Kidney glomerular epithelial cell (primary cell): Measurements from ENCODE around the gene LRMDA.

ENCODE experiments used
- DNase-seq: peaks from one replicate; lab custom pipeline; 2025; lab: John Stamatoyannopoulos, UW

LRMDA gene

DNA sequence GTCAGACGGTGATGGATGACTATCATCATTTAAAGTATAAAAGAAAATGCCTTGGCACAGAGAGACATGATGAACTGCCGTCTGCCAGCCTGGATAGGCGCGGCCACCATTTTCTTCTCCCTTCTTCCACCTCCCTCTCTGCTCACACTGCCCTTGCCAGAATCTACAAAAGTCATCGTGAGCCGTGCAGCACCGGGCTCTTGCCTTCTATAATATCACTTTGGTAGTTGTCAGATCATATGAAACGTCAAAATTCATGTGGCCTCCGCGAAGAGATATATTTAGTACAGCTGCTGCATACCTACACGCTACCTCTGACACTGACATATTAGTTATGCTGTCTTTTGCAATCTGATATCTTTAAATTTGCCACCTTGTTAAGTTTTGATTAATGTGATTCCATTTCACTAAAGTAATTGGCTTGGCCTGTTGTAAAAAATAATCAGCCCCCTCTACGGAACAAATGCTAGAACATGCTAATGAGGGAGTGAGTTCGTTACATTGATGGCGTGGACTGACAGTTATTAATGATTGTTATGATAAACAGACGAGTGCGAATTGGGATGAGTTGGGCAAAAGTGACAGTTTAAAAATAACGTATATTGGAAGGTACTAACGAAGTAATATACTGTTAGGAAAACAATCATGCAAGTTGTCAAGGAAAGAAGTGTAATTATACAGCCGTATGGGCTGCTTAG is 214.9 kb downstream of the LRMDA start:
- DNase-seq = no peak

DNA sequence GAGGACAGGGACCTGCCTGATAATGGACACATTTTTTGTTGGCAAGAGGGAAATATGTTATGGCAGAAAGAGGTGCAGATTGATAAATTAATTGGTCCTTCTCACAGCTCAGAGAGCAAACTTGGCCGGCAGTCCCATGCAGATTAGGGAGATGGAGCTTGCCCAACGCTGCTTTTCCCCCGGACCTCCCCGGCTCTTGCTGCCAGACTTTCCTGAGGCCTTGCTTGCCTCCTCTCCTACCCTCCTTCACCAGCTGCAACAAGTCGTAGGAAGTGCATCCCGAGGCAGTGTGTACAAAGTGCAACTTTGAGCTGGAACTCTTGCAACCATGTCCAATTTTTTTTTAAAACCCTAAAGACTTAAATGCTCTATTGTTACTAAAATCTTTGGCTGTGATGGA is 215.5 kb downstream of the LRMDA start:
- no peak for DNase-seq

DNA sequence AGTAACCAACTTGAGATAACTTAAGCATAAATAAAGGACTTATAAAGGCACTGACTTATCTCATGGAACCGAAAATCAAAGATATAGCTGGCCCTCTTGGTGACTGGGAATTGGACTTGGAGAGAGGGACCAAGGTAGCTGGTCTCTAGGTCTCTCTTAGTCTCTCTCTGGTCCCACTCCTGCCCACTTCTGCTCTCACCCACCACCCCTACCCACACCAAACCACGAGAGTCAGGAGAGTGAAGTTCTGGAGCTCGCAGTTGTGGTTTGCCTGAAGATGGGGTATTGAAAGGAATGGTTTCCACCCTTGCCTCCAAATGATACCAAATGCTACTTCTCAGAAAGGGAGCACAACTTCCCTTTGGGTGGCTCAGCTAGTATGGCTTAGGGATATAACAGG is 216.3 kb downstream of the LRMDA start:
- no peak for DNase-seq

DNA sequence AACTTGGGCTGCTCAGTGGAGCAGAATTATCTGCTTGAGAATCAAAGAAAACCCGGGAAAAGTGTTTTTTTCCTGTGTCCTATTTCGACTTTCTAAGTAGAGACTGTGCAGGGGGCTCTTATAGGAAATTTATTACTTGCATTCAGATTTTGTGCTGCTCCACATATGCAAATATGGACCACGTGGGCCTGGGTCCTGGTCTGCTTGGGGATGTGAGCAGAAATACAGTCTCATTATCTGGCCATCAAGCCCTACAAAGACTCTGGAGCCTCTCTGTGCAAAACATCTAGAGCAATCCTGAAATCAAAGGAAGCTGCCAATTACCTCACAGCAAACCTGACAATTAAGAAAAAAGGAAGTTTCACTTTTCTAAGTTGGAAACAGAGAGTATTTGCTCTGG is 216.9 kb downstream of the LRMDA start:
- no peak for DNase-seq

DNA sequence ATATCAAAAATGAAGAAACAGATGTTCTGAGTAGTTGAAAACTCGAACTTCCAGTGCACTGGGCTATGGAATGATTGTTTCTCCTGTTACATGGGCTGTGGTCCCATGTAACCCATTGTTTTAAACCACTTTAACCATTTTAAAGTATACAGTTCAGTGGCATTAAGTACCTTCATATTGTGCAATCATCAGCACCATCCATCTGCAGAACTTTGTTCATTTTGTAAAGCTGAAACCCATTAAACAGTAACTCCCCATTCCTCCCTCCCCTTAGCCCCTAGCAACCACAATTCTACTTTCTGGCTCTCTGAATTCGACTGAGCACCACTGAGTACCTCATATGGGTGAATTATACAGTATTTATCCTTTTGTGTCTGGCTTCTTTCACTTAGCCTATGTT is 217.4 kb downstream of the LRMDA start:
- DNase-seq = no peak

DNA sequence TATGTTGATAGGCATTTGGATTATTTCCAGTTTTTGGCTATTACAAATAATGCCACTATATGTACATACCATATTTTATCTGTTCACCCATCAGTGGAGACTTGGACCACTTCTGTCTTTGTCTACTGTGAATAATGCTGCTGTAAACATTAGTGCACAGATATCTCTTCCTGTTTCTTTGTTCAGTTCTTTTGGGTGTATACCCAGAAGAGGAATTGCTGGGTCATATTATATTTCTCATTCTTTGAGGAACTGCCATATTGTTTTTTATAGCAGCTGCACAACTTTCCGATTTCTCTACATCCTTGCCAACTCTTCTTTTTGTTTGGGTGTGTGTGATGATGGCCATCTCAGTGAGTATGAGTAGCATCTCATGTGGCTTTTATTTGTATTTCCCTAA is 218.0 kb downstream of the LRMDA start:
- DNase-seq = no peak

DNA sequence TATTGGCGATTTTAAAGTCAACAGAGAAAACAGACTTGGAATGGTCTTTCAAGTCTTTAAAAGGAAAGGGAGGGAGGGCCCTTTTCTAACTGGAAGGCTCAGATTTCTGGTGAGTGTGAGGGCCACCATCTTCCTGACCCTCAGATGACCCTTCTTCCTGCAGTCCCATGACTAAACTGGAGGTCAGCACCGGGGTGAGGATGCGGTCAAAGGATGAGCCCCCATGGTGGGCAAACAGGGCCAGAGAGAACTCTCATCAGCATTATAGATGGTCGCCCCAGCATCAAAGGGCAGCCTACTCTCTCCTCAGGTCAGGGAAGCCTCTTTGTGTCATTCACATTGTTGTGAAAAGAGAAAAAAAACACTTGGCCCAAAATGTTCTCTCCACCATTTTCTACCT is 219.2 kb downstream of the LRMDA start:
- no peak for DNase-seq

DNA sequence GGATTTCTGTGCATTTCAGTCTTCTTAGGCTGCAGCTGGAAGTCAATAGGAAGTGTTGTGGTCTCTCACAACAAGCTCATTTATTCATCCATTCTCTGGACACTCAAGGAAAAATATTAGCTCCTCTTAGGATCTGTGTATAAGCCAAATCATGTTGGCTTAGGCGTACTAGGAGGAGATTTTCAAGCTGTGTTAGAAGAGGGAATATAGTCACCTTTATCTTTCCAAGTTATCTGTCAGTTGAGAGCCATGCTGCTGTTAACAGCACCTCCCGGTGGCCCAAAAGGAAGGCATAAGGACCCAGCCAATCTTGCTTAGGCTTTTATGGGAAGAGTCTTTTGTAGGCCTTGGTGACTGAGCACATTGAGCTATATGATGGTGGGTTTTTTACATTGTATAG is 220.0 kb downstream of the LRMDA start:
- DNase-seq = no peak

DNA sequence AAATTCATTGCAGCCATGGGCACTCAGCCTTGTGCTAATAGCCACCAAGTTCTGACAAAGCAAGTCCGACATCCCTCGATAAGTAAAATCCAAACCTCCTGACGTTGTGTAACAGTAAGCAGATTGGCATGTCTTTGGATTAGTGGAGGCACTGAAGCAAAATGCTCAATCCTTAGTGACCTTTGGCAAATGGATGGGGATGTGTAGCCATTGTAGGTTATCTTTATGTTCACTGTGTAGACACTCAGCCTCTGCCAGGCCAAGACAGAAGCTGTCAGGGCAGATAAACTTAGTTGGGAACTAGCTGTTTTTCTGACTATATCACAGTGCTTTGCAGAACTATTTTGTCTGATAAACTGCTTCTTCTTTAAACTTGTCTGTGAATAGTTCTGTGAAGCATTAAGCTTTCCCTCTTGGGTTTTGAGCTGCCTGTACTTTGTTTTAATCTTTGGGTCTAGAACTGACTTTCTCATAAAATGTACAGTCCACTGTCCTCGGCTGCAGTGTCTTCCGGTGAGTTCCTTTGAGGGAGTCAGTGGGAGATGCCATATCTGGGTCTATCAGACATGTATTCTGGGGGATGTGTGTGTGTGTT is 220.8 kb downstream of the LRMDA start:
- DNase-seq = no peak

DNA sequence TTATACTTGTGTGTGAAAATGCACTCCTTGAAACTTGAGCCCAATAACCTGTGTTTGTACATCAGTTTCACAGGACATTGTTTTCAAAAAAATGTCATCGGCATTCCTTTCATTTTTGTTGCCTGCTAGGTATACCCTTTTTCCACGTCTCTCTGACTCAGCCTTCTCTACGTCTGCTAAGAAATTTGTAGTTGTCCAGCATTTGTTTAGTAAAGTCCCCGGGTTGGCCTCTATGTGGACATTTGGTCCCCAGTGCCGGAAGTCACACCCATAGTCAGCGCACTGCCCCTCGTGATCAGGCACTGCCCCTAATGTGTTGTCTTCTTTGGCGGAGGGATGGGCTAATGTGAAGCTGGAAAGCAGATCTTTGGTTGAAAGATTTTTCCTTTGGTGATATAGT is 222.3 kb downstream of the LRMDA start:
- peak; percentile 41 for DNase-seq

DNA sequence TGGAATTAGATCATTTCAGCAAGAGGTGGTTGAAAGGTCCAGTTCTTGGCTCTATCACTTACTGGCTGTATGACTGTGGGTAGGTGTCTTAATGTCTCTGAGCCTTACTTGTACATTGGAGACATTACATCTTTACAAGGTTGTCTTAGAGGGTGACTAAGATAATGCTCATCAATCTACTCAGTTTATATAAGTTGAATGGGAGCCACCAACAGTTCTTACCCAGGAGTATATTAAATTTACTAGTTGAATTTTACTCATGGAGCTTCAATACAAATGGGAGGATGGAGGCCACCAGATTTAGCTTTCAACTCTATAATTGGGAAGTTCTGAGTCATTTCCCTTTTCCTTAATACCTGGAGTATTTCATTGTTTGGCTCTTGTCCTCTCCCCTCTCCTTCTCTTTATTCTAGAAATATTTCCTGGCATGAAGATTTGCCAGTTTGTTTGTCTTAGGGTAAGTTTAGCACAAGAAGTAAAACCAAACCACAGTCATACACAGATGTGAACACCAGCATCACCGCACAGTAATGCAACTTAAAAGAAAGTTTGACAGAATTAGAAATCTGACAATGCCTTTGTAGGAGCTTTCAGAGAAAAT is 222.8 kb downstream of the LRMDA start:
- no peak for DNase-seq

DNA sequence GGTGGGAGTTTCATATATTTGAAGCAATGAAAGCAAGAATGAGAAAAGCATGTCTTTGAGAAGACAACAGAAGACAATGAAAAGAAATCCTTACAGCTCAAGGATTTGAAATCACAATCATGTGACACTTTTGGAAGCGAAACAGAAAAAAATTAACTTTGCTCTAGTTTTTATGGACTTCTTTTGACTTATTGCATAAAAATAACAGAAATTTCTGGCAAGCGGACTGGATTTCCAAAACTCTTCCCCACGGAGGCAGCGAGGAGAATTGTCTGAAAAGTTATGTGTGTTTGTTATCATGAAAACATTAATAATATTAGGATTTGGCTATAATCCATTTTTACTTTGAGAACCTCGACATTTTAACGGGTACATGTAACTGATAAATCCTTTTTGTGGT is 223.3 kb downstream of the LRMDA start:
- no peak for DNase-seq

DNA sequence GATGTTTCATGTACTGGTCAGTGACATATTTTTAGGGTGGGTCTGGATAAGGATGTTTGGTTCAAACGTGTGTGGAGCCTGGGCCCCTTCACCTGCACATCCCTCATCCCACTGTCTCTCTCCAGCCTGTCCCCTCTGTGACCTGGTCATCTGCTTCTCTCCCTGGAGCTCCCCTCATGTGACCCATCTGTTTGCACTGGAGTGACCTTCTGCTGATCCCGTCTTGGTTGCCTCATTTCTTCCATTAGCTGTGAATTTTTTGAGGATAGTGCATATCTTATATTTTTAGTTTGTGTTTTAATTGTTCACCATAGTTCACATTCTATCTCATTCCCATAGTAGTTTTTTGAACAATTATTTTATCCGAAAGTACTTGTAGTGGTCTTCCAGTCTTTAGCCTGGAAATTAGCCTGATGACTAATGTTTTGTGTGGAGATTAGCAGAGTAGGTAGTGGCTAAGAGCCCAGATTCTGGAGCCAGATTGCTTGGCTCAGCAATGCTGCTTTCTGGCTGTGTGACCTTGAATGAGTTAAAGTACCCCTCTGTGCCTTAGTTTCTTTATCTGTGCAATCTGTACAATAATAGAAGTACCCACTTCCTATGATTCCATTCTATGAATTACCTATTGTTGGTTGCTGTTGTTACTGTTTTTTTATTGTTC is 224.5 kb downstream of the LRMDA start:
- no peak for DNase-seq

DNA sequence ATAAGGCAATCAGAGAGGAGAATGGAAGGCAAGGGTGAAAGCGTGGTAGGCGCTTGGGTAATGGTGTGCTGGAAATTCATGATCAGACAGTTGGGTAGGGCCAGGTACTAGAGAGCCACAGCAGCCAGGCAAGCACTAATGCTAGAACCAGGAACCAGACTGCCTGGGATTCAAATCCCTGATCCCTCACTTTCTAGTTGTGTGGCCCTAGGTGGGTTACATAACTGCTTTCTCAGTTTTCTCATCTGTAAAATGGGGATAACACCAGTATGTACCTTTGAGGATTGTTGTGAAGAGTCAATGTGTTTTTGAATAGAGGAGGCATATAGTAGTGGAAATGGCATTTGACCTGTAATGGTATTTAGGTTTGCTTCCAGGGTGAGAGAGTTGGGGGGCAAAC is 225.9 kb downstream of the LRMDA start:
- DNase-seq = no peak

DNA sequence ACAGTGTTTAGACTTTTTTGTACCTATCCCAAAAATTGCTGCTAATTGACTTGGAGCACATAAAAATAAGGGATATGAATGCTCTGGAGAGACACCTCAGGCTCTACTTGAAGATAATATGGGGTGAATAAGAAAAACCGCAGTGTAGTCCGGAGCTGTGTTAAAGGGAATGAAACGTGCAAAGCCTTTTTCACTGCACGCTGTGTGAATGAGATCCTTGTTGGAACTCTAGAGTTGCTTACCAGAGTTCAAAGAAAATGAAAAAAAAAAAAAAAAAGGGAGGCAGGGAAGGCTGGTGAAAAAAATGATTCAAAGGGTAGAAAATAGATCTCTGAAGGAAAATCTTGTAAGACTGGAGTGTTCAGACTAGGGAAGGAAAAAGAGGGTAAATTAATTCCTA is 226.6 kb downstream of the LRMDA start:
- DNase-seq = no peak

DNA sequence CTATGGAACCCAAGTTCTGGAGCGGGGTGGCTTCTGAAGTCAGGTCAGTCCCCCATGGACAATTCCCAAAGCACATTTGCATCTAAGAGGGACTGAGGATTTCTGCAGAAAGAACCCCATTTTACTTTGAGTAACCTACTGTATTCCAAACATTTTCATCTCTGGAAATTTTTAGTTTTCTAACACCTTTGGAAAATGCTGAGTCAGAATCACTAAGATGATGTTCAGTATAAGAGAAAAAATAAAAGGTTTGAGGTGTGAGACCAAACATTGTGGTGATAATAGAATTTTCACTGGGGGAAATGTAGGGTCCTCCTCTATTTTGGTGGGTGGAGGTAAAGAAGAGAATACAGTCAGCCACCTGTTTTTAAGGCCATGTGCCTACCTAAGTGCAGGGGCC is 227.1 kb downstream of the LRMDA start:
- no peak for DNase-seq

DNA sequence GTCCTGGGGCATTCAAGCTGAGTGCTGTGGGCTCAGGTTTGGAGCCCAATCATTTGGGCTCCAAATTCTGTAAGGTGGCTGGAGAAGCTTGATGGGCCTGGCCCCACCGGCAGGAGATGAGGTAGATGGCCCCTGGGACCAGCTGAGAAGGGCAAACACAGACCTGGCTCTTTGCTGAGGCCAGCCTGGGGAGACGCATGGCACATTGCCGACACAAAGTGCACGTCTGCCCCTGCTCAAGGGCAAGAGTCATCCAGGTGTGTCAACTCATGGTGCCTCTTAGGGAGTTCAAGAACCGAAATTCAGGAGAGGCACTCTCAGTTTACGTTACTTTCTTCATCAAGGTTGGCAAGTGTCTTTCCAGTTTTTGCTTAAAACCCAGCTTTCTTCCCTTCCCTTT is 227.5 kb downstream of the LRMDA start:
- no peak for DNase-seq

DNA sequence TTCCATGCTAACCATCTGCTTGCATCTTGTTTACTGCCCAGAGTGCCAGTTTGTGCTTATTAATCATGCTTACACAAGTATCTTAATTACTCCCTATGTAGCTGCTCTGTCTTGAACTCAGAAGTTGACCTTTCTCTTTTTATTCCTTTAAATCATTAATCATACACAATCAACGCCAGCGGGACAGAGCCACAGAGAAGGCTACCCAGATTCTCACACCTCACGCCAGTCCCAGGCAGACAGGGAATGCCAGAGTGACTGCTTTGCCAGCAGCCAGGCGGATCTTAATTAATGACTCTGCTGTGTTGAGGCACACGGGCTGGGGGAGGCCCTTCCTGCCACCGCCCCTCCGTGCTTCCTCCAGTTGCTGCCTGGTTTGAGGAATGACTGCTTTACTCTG is 229.4 kb downstream of the LRMDA start:
- DNase-seq = peak; percentile 24

DNA sequence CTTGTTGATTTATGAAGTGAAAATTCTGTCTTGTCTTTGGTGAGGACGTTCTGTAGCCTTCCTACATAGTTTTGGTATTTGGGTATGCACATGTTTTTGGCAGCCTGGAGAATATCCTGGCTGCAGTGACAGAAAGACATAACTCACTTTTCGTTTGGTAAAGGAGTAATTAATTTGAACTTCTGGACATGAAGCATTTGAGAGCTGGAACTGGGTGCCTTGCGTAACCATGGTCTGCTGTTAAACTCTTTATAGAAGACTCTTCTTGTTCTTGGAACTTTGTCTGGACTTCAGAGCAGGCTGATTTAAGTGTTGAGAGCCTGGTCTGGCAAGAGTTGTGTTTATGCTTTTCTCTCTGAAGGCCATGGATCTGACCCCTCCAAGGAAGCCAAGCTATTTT is 231.3 kb downstream of the LRMDA start:
- no peak for DNase-seq

DNA sequence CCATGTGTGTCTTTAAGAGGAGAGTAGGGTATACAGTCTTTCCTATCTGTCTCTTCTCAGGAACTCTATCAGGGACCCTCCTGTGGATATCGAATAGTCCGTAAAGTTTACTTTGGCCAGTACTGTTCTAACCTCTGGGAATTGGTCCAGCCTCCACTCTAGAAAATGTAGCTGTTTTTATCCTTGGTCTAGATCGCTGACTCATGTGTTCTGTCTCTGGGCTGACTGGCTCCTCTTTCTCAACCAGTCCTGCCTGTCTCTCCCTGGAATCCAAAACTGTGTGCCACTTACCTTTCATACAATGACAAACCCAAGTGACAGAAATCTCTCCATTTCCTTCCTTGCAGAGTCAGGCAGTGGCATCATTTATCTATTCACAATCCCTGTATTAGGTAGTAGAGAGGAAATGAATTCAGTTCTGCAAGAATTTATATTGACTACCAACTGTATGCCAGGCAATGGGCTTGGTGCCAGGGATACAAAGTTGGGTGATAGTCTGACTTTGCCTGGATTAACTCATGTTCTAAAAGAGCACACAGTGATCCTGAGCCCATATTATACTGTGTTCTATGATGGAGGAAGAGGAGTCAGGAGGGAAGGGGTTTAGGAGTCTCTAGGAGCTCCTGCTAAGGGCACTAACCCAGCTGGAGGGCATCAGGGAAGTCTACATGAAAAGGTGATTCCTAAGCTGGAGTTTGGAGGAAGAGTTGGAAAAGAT is 232.7 kb downstream of the LRMDA start:
- no peak for DNase-seq

DNA sequence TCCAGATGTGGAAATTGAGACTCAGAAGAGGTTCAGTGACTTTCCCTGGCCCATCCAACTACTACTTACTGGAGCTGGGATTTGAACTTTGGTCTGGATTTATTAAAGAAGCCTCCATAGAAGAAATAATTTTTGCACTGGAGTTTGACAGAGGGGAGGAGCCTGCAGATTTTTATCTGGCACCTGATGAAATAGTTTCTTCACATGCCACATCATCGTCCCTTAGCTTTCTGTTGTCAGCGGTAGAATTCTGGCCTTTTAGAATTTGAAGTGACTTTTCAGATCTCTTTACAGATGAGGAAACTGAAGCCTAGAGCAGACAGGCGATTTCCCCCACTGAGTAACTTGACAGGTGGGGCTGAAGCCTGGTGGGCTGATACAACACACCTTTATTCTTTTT is 233.5 kb downstream of the LRMDA start:
- no peak for DNase-seq

DNA sequence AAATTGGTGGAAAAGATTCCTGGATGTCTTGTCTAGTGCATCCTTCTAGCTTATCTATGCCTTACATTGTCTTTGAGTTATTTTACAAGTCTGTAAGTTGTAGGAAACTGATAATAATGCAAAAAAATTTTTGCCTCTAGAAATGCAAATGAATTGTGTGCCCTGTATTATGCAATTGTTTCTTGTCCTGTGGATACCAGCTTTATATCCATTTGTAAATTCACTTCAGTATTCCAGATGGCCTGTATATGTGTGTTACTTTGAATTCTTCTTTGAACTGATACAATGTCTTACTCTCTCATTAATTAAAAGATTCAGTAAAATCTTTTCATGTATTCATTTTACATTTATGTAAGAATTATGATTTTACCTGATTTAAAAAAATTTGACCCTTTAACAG is 234.3 kb downstream of the LRMDA start:
- DNase-seq = no peak
